DMS79 (cell line): ENCODE results near the gene DNAL1.
"Not testable (repeated sequence)": the region's sequence is repeated elsewhere in the genome, so short reads cannot be mapped to it uniquely, and the experiment has no call there.

Experiments used
- DNase-seq: peaks from one replicate; lab custom pipeline; 2025; lab: John Stamatoyannopoulos, UW

The DNAL1 gene

GRCh38 chr14:73708076-73708475 is 63.3 kb downstream of the DNAL1 start:
- not testable (repeated sequence) for DNase-seq

GRCh38 chr14:73709904-73710469 is 65.2 kb downstream of the DNAL1 start:
- DNase-seq: no peak

- no peak for DNase-seq
Observed at GRCh38 chr14:73710737-73711136, 66.0 kb downstream of the DNAL1 start.

GRCh38 chr14:73712071-73712506 is 67.3 kb downstream of the DNAL1 start:
- DNase-seq: no peak

GRCh38 chr14:73712540-73713180 is 67.9 kb downstream of the DNAL1 start:
- DNase-seq: peak; percentile 78

GRCh38 chr14:73713206-73713802 is 68.5 kb downstream of the DNAL1 start:
- DNase-seq: no peak

- peak; percentile 67 for DNase-seq
Observed at GRCh38 chr14:73713803-73714655, 69.2 kb downstream of the DNAL1 start, which contains the start of gene PNMA1. PNMA1 (minus strand) TSS chr14:73714384; CDS start chr14:73713639, 745 bp downstream.

GRCh38 chr14:73714656-73715081 is 69.9 kb downstream of the DNAL1 start:
- peak; percentile 63 for DNase-seq

GRCh38 chr14:73715707-73716106 is 70.9 kb downstream of the DNAL1 start:
- DNase-seq: no peak

- no peak for DNase-seq
Observed at GRCh38 chr14:73717266-73717665, 72.5 kb downstream of the DNAL1 start.

GRCh38 chr14:73717711-73718417 is 73.1 kb downstream of the DNAL1 start:
- DNase-seq: no peak

GRCh38 chr14:73718418-73719251 is 73.8 kb downstream of the DNAL1 start:
- no peak for DNase-seq

- DNase-seq: no peak
Observed at GRCh38 chr14:73719361-73719760, 74.6 kb downstream of the DNAL1 start.

- no peak for DNase-seq
Observed at GRCh38 chr14:73719791-73720190, 75.0 kb downstream of the DNAL1 start.

GRCh38 chr14:73720636-73721035 is 75.8 kb downstream of the DNAL1 start:
- no peak for DNase-seq

- no peak for DNase-seq
Observed at GRCh38 chr14:73721101-73721821, 76.5 kb downstream of the DNAL1 start.

GRCh38 chr14:73722581-73722980 is 77.8 kb downstream of the DNAL1 start:
- DNase-seq: no peak

GRCh38 chr14:73723406-73723796 is 78.6 kb downstream of the DNAL1 start:
- no peak for DNase-seq

- DNase-seq: no peak
Observed at GRCh38 chr14:73723797-73724661, 79.2 kb downstream of the DNAL1 start.
